Testis (tissue), 3 donors: ENCODE measurements around the gene FUT9. TPM values are rescaled to one million over a fixed set of nuclear protein-coding genes. Genes with fewer than 3 reads are reported as not detected.

Source experiments
- DNase-seq: peaks from one replicate; pipeline ENCODE4 v3.0.0-alpha.2; 2019
- H3K27ac ChIP-seq, 2 donors: fragments of 200-600 bp; sonication (generic); one replicate each; pipeline ENCODE4 v1.5.1; 2019
- H3K27me3 ChIP-seq: fragments of 200-600 bp; sonication (generic); one replicate; pipeline ENCODE4 v1.5.1; 2019
- H3K36me3 ChIP-seq: fragments of 200-600 bp; sonication (generic); one replicate; pipeline ENCODE4 v1.5.1; 2017; ENCODE audit warnings: low read depth; ENCODE audit errors: missing control alignments
- H3K4me1 ChIP-seq: fragments of 200-600 bp; sonication (generic); one replicate; pipeline ENCODE4 v1.5.1; 2019
- H3K4me3 ChIP-seq, 2 donors: fragments of 200-600 bp; sonication (generic); one replicate each; pipeline ENCODE4 v1.5.1; 2017 to 2019
- H3K9me3 ChIP-seq: fragments of 200-600 bp; sonication (generic); one replicate; pipeline ENCODE4 v1.5.1; 2017
- POLR2A ChIP-seq: fragments of 450-650 bp; IDR thresholded peaks from one replicate; pipeline ENCODE4 v1.6.1; 2017; ENCODE audit warnings: antibody characterized with exemption, mild to moderate bottlenecking, moderate library complexity
- WGBS, 2 donors: methylation state at CpG; one replicate each; pipeline ENCODE4 v1.1.5; 2018; 5-methylcytosine and 5-hydroxymethylcytosine counted together
- intact Hi-C: fragments of 100-400 bp; cut with DNase I; formaldehyde crosslinking; loops from one replicate; pipeline ENCODE4 v1.15.1; 2023; ENCODE audit warnings: low total_unique reads
- polyA plus RNA-seq: library from polyadenylated mRNA; stranded (reverse); fragments of 350-450 nt; fragmentation: Illumina TruSeq; extraction: RNeasy Lipid Tissue Mini Kit (QIAGEN cat#74804); gene quantifications from one replicate; pipeline ENCODE4 v1.2.3, GENCODE V29; 2014; ENCODE audit warnings: low read depth, low replicate concordance; ENCODE audit not compliant: insufficient read depth
- total RNA-seq, 2 donors: library from RNA; depleted of rRNA; stranded (reverse); fragments of >200 nt; gene quantifications; one replicate each; pipeline ENCODE4 v1.2.3, GENCODE V29; 2016
- TF ChIP-seq, protein P1 (sequence below), 3 experiments: fragments of 450-650 bp in 2 of 3; fragments of 200-600 bp in 1 of 3; sonication (generic) in 1 of 3; IDR thresholded peaks; one replicate each; pipeline ENCODE4 v1.5.1; 2016 to 2019; ENCODE audit warnings: antibody characterized with exemption in 3 of 3, mild to moderate bottlenecking in 2 of 3, moderate library complexity in 1 of 3

The FUT9 gene
- total and polyA plus RNA-seq, 3 donors from 2014 or later, result 0.12 to 0.24 TPM; not detected in 1

DNA sequence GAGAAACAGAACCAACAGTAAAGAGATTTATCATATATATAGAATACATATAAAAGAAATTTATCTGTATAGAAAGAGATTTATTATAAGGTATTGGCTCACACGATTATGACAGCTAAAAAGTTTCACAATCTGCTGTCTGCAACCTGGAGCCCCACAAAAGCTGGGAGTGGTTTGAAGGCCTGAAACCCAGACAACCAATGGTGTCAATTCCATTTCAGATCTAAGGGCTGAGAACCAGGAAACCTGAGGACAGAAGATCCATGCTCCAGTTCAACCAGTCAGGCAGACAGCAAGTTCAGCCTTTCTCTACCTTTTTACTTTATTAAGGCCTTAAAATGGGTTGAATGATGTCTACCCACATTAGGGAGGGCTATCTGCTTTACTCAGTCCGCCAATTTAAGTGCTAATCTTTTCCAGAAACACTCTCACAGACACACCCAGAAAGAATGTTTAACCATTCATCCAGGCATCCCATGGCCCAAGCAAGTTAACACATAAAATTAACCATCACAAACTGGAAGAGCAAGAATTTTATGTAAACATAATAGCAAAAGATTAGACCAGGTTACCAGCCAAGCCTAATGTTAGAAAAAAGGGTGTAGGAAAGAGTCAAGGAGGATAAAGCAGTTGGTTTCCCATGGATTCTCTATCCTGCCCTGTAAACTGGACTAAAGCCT lies 170.9 kb downstream of the FUT9 start:
- Histone ChIP-seq H3K27ac (no peak overlapping the region), H3K4me3 (no peak overlapping the region), H3K27me3 (no peaks in the 10 kb centered on the region), H3K36me3 (no peaks in the 10 kb centered on the region), H3K9me3 (no peaks in the 10 kb centered on the region), H3K4me1 (no peaks in the 10 kb centered on the region)
- intact Hi-C loops, result no loop called here
- 43 to 44% methylated on average over 2 of the region's 2 CpGs for WGBS, 2 donors
- DNase-seq, result no peak
- TF ChIP-seq POLR2A, result no peak
- TF ChIP-seq, protein P1, sequence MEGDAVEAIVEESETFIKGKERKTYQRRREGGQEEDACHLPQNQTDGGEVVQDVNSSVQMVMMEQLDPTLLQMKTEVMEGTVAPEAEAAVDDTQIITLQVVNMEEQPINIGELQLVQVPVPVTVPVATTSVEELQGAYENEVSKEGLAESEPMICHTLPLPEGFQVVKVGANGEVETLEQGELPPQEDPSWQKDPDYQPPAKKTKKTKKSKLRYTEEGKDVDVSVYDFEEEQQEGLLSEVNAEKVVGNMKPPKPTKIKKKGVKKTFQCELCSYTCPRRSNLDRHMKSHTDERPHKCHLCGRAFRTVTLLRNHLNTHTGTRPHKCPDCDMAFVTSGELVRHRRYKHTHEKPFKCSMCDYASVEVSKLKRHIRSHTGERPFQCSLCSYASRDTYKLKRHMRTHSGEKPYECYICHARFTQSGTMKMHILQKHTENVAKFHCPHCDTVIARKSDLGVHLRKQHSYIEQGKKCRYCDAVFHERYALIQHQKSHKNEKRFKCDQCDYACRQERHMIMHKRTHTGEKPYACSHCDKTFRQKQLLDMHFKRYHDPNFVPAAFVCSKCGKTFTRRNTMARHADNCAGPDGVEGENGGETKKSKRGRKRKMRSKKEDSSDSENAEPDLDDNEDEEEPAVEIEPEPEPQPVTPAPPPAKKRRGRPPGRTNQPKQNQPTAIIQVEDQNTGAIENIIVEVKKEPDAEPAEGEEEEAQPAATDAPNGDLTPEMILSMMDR (IDR thresholded peaks at IDR 0.05), result no peak

DNA sequence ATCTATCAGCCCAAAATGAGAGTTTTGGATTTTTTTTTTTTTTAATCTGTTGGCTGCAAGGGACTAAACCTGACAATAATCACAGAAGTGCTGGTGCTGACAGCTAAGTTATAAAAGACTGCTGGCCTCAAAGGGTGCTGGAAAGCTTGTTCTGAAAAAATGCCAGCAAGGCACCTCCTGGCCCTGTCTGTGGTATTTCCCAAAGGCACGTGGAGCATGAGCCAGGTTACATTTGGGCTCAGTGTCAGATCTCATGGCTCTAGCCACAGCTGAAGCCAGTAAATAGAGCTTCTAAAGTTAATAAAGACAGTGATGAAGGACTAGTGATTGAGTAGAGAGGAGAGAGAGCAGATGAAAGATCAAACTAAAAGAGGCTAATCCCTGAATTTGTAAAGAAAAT lies 178.9 kb downstream of the FUT9 start:
- Histone ChIP-seq H3K36me3 (no peaks in the 10 kb centered on the region), H3K9me3 (no peaks in the 10 kb centered on the region), H3K27ac (no peak overlapping the region), H3K4me1 (no peaks in the 10 kb centered on the region), H3K4me3 (no peak overlapping the region), H3K27me3 (no peaks in the 10 kb centered on the region)
- TF ChIP-seq, protein P1 (IDR thresholded peaks at IDR 0.05), result no peak
- TF ChIP-seq POLR2A, result no peak
- DNase-seq, result no peak
- intact Hi-C loops, result no loop called here
- WGBS, 2 donors, result 53 to 60% methylated on average over 1 of the region's 1 CpG

DNA sequence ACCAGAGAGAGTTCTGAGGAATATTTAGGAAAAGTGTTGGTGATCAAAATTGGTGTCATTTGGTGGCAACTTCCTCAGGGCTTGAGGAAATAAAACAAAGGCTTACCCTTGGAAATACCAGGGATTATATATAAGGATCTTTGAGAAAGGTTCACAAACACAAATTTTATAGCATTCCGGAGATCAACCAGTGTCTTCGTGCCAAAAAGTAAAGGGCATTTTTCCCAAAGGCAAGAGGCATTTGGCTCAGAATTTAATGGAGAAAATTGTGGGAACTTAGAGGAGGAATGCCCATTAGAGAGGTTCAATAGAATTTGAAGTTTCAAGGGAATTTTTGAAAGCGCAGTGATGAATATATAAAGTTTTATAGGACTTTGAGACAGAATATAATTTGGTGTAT lies 179.5 kb downstream of the FUT9 start:
- no peaks in the 10 kb centered on the region for H3K27me3 ChIP-seq
- H3K9me3 ChIP-seq, result no peaks in the 10 kb centered on the region
- no peak overlapping the region for H3K4me3 ChIP-seq
- WGBS, 2 donors, result 79 to 96% methylated on average over 3 of the region's 3 CpGs
- intact Hi-C loops, result no loop called here
- TF ChIP-seq, protein P1 (IDR thresholded peaks at IDR 0.05), result no peak
- TF ChIP-seq POLR2A, result no peak
- H3K27ac ChIP-seq, result no peak overlapping the region
- DNase-seq, result no peak
- H3K36me3 ChIP-seq, result no peaks in the 10 kb centered on the region
- H3K4me1 ChIP-seq, result no peaks in the 10 kb centered on the region

DNA sequence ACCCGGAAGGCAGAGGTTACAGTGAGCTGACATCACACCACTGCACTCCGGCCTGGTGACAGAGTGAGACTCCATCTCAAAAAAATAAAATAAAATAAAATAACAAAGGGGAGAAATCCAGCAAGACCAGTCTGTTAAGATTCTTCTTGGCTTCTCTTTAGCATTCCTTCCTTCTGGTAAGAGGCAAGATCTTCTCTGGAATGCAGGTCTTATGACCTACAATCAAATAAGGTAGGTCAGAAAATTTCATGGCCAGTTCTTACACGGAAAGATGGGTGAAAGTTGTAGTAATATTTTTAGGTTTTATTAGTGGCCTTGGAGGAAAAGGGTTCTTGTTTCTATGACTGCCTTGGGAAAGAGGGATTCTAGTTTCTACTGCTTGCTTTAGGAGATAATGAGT lies 180.9 kb downstream of the FUT9 start:
- no peak overlapping the region for H3K4me3 ChIP-seq
- H3K9me3 ChIP-seq, result no peaks in the 10 kb centered on the region
- no peak overlapping the region for H3K27ac ChIP-seq
- TF ChIP-seq POLR2A, result no peak
- TF ChIP-seq, protein P1 (IDR thresholded peaks at IDR 0.05), result no peak
- H3K4me1 ChIP-seq, result no peaks in the 10 kb centered on the region
- 48 to 61% methylated on average over 3 of the region's 3 CpGs for WGBS, 2 donors
- H3K36me3 ChIP-seq, result no peaks in the 10 kb centered on the region
- no peaks in the 10 kb centered on the region for H3K27me3 ChIP-seq
- no peak for DNase-seq
- intact Hi-C loops, result no loop called here

DNA sequence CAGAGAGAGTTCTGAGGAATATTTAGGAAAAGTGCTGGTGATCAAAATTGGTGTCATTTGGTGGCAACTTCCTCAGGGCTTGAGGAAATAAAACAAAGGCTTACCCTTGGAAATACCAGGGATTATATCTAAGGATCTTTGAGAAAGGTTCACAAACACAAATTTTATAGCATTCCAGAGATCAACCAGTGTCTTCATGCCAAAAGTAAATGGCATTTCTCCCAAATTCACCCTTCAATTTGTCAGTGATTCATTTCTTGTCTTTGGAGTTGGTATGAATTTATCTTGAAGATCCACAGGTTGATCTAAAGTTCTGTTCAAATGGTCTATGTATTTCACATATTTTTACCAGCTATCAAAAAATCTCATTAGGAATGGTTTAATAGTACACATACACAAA lies 181.5 kb downstream of the FUT9 start:
- Histone ChIP-seq H3K4me1 (no peaks in the 10 kb centered on the region), H3K27ac (no peak overlapping the region), H3K9me3 (no peaks in the 10 kb centered on the region), H3K36me3 (no peaks in the 10 kb centered on the region), H3K4me3 (no peak overlapping the region), H3K27me3 (no peaks in the 10 kb centered on the region)
- intact Hi-C loops, result no loop called here
- no peak for DNase-seq
- TF ChIP-seq, protein P1 (IDR thresholded peaks at IDR 0.05), result no peak
- TF ChIP-seq POLR2A, result no peak
